Smooth muscle cell (in vitro differentiated cells): ENCODE results near the gene MIA. TPM values are rescaled to one million over a fixed set of nuclear protein-coding genes. Genes with fewer than 3 reads are reported as not detected.
"Not testable (repeated sequence)": the region's sequence is repeated elsewhere in the genome, so short reads cannot be mapped to it uniquely, and the experiment has no call there.

Experiments
- DNase-seq: peaks from one replicate; lab custom pipeline; 2025; ENCODE audit not compliant: unreplicated experiment; lab: John Stamatoyannopoulos, UW
- H2AFZ ChIP-seq: fragments of 200-600 bp; sonication (generic); 2 replicates; pipeline ENCODE4 v1.6.0; 2016; ENCODE audit warnings: antibody characterized with exemption, low read depth, mild to moderate bottlenecking
- H3F3A ChIP-seq: fragments of 200-600 bp; sonication (generic); 2 replicates; pipeline ENCODE4 v1.6.0; 2017; ENCODE audit warnings: antibody characterized with exemption, low read depth
- H3K27ac ChIP-seq: fragments of 200-600 bp; sonication (generic); 2 replicates; pipeline ENCODE4 v1.5.1; 2016; ENCODE audit warnings: low read depth, mild to moderate bottlenecking
- H3K27me3 ChIP-seq: fragments of 200-600 bp; sonication (generic); 2 replicates; pipeline ENCODE4 v1.6.1; 2016; ENCODE audit warnings: low read depth, mild to moderate bottlenecking
- H3K36me3 ChIP-seq: fragments of 200-600 bp; sonication (generic); 2 replicates; pipeline ENCODE4 v1.5.1; 2016; ENCODE audit warnings: low read depth
- H3K4me1 ChIP-seq: fragments of 200-600 bp; sonication (generic); 2 replicates; pipeline ENCODE4 v1.5.1; 2016; ENCODE audit warnings: low read depth
- H3K4me2 ChIP-seq: fragments of 200-600 bp; sonication (generic); 2 replicates; pipeline ENCODE4 v1.6.0; 2016; ENCODE audit warnings: mild to moderate bottlenecking
- H3K4me3 ChIP-seq: fragments of 200-600 bp; sonication (generic); 2 replicates; pipeline ENCODE4 v1.5.1; 2016; ENCODE audit warnings: mild to moderate bottlenecking
- H3K79me2 ChIP-seq: fragments of 200-600 bp; sonication (generic); 2 replicates; pipeline ENCODE4 v1.6.0; 2016; ENCODE audit warnings: low read depth, mild to moderate bottlenecking
- H3K9ac ChIP-seq: fragments of 200-600 bp; sonication (generic); 2 replicates; pipeline ENCODE4 v1.6.0; 2016; ENCODE audit warnings: low read depth
- H3K9me3 ChIP-seq: fragments of 200-600 bp; sonication (generic); replicated peaks from 2 replicates; pipeline ENCODE4 v1.5.1; 2016; ENCODE audit warnings: low read depth
- H4K20me1 ChIP-seq: fragments of 200-600 bp; sonication (generic); 2 replicates; pipeline ENCODE4 v1.6.0; 2016; ENCODE audit warnings: low read depth
- WGBS: methylation state at CpG from one replicate; pipeline ENCODE4 v1.1.7; 2016; ENCODE audit warnings: low lambda C conversion rate; 5-methylcytosine and 5-hydroxymethylcytosine counted together
- polyA plus RNA-seq: library from polyadenylated mRNA; unstranded; fragments of >200 nt; fragmentation: Nextera tagmentation; extraction: Ambion mirVana; gene quantifications from 2 replicates; pipeline ENCODE4 v1.2.1, GENCODE V29; 2016
- total RNA-seq: library from RNA; depleted of rRNA; stranded (reverse); fragments of >200 nt; gene quantifications from 2 replicates; pipeline ENCODE4 v1.2.3, GENCODE V29; 2014
- TF ChIP-seq, protein P1 (sequence below): fragments of 200-600 bp; sonication (generic); IDR thresholded peaks from 2 replicates; pipeline ENCODE4 v1.5.1; 2017; ENCODE audit warnings: borderline replicate concordance, mild to moderate bottlenecking, antibody characterized with exemption; ENCODE audit not compliant: insufficient read depth, poor library complexity, severe bottlenecking

The MIA gene
- total and polyA plus RNA-seq, 2 experiments from 2014 or later = 2.4 to 3.8 TPM

DNA sequence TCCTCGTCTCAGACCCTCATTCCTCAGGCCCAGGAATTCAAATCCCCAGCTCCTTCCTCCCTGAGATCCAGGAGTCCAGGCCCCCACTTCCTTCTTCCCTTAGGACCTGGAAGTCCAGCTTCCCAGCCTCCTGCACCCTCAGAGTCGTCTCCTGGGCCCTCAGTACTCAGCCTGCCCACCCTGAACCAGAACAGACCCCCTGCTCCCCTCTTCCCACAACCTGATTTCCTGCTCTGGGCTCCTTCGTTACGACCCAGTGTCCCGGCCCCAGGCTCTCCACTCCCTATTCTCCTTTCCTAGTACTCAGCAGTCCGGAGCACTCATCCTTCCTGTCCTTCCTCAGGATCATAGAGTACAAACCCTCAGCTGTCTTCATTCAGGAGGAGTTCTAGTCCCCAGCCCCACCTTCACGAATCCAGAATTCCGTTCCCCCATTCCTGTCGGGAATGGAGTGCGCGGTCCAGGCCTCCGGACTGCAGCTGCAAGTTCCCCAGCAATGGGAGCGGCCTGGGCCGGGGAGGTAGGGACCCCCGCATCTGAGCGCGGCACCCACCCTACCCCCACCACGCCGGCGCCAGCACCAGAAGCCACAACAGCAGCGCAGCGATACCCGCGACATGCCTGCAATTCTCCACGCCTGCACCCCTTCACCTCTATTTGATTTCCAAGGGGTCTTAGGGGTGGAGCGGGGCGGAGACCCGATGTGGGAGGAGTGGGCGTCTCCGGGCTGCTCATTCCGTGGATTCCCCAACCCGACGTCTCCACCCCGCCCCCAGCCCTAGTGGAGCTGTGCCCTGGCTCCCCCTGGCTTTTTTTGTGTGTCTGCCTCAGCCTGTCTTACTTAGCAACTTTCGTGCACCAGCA, 36.4 kb downstream of the MIA start:
- H3K27me3 ChIP-seq = no peaks in the 10 kb centered on the region
- peak overlapping the region; percentile 46 for H3K27ac ChIP-seq
- no peaks in the 10 kb centered on the region for H3K36me3 ChIP-seq
- H2AFZ ChIP-seq = no peak overlapping the region
- no peaks in the 10 kb centered on the region for H3K9me3 ChIP-seq
- peaks cover 4% of the 10 kb centered on the region for H3K79me2 ChIP-seq
- 13% methylated on average over 28 of the region's 35 CpGs for WGBS
- peaks cover 12% of the 10 kb centered on the region for H3F3A ChIP-seq
- no peak for DNase-seq
- H3K9ac ChIP-seq = peak overlapping the region; percentile 24
- peak overlapping the region; percentile 89 for H3K4me2 ChIP-seq
- H3K4me3 ChIP-seq = peak overlapping the region; percentile 43
- H4K20me1 ChIP-seq = peaks cover 31% of the 10 kb centered on the region
- H3K4me1 ChIP-seq = peaks cover 11% of the 10 kb centered on the region
- TF ChIP-seq, protein P1, sequence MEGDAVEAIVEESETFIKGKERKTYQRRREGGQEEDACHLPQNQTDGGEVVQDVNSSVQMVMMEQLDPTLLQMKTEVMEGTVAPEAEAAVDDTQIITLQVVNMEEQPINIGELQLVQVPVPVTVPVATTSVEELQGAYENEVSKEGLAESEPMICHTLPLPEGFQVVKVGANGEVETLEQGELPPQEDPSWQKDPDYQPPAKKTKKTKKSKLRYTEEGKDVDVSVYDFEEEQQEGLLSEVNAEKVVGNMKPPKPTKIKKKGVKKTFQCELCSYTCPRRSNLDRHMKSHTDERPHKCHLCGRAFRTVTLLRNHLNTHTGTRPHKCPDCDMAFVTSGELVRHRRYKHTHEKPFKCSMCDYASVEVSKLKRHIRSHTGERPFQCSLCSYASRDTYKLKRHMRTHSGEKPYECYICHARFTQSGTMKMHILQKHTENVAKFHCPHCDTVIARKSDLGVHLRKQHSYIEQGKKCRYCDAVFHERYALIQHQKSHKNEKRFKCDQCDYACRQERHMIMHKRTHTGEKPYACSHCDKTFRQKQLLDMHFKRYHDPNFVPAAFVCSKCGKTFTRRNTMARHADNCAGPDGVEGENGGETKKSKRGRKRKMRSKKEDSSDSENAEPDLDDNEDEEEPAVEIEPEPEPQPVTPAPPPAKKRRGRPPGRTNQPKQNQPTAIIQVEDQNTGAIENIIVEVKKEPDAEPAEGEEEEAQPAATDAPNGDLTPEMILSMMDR = no peak

DNA sequence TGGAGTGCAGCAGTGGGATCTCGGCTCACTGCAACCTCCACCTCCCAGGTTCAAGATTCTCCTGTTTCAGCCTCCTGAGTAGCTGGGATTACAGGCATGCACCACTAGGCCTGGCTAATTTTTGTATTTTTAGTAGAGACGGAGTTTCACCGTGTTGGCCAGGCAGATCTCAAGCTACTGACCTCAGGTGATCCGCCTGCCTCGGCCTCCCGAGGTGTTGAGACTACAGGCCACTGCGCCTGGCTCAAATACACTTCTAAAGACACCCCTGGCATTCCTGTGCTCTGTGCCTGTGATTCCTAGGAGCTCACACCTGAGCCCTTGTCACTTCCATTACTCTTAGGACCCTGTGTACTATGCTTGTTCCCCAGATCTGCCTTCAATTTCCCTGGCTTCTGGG, 37.2 kb downstream of the MIA start:
- WGBS = 89% methylated on average over 7 of the region's 7 CpGs
- not testable (repeated sequence) for H3K36me3 ChIP-seq, H2AFZ ChIP-seq, H3K27me3 ChIP-seq, H3F3A ChIP-seq, H3K9ac ChIP-seq, H3K27ac ChIP-seq, DNase-seq, H3K9me3 ChIP-seq, H3K4me2 ChIP-seq, H3K4me3 ChIP-seq, H3K79me2 ChIP-seq
- peaks cover 22% of the 10 kb centered on the region for H4K20me1 ChIP-seq
- peaks cover 11% of the 10 kb centered on the region for H3K4me1 ChIP-seq

DNA sequence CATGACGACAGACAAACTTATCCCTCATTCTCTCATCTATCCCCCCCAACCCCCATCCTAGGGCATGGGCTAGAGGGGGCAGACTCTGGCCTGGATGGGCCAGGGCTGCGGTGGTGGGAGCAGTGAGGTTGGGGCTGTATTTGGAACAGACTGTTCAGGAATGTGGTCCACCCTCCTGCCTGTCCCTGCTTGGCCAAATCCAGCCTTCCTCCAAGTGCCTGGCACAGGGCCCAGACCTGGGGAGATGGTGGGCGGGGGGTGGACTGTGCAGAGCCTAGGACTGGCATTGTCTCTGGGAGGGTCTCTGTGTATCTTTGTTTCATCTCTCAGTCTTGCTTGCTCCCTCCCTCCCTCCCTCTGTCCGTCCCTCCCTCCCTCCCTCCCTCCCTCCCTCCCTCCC, 37.9 kb downstream of the MIA start:
- H3K27ac ChIP-seq = no peak overlapping the region
- H3K9ac ChIP-seq = no peak overlapping the region
- H3F3A ChIP-seq = peaks cover 7% of the 10 kb centered on the region
- no peak overlapping the region for H2AFZ ChIP-seq
- H3K36me3 ChIP-seq = no peaks in the 10 kb centered on the region
- peaks cover 11% of the 10 kb centered on the region for H3K4me1 ChIP-seq
- no peaks in the 10 kb centered on the region for H3K79me2 ChIP-seq
- H4K20me1 ChIP-seq = peaks cover 16% of the 10 kb centered on the region
- H3K4me2 ChIP-seq = no peak overlapping the region
- WGBS = 81% methylated on average over 3 of the region's 4 CpGs
- no peak overlapping the region for H3K4me3 ChIP-seq
- DNase-seq = no peak
- no peaks in the 10 kb centered on the region for H3K27me3 ChIP-seq
- TF ChIP-seq, protein P1 = no peak
- H3K9me3 ChIP-seq = no peaks in the 10 kb centered on the region

DNA sequence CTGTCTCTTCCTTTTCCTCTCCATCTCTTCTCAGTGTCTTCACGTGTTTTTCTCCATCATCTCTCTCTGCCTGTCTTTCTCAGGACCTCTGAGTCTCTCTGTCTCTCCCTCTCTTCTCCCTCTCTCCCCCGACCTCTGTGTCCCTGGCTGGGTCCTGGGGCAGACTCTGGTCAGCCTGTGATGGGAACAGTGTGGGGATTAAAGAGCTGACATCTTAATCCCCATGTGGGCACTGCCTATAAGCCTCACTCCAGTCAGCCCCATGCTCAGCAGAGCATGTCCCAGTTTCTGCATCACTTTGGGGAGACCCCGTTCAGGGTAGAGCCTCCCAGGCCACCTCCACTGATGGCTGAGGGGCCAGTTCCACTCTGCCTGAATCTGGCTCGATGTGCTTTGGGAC, 39.9 kb downstream of the MIA start:
- Histone ChIP-seq H2AFZ (no peak overlapping the region), H4K20me1 (no peaks in the 10 kb centered on the region), H3K27me3 (no peaks in the 10 kb centered on the region), H3K9ac (no peak overlapping the region), H3K4me2 (no peak overlapping the region), H3F3A (no peaks in the 10 kb centered on the region), H3K36me3 (no peaks in the 10 kb centered on the region), H3K79me2 (no peaks in the 10 kb centered on the region), H3K4me1 (peaks cover 11% of the 10 kb centered on the region), H3K4me3 (no peak overlapping the region), H3K9me3 (no peaks in the 10 kb centered on the region), H3K27ac (no peak overlapping the region)
- no peak for DNase-seq
- TF ChIP-seq, protein P1 = no peak
- WGBS = 53% methylated on average over 4 of the region's 4 CpGs

DNA sequence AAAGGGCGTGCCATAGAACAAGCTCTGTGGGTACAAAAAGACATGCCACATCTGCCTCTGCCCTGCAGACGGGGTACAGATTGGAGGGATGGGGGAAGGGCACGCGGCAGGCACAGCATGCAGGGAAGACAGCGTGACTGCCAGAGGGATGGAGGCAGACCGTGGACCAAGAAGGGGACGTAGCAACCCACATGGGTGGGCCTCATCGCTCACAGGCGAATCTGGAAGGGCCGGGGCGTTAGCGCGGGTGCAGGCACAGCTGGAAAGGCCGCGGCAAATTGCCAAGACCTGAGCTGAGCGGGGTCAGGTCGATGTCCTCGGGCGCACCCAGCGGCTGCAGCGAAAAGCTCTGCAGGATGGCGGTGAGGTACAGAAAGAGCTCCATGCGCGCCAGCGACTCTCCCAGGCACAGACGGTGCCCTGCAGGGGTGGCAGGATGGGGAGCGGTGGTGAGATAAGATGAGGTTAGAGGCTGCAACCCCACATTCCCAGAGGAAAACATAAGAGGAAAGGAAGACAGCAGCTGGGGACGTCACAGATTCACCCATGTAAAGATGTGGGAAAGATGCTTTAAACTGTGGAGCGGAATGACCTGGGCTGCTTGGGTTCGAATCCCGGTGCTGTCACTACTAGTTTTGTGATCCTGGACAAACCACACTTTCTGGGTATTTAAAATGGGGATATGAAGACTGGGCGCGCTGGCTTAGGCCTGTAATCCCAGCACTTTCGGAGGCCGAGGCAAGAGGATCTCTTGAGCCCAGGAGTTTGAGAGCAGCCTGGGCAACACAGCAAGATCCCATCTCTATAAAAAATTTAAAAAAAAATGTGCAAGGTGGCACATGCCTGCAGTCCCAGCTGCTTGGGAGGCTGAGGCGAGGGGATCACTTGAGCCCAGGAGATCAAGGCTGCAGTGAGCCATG, 43.4 kb downstream of the MIA start:
- DNase-seq = peak; percentile 31
- H3K27ac ChIP-seq, H3K9me3 ChIP-seq, H3K27me3 ChIP-seq, H3F3A ChIP-seq, H3K79me2 ChIP-seq, H3K36me3 ChIP-seq, H2AFZ ChIP-seq, H3K9ac ChIP-seq: not testable (repeated sequence)
- Histone ChIP-seq H3K4me3 (peak overlapping the region; percentile 28), H3K4me1 (peaks cover 11% of the 10 kb centered on the region), H4K20me1 (peaks cover 14% of the 10 kb centered on the region), H3K4me2 (peak overlapping the region; percentile 68)
- WGBS = 39% methylated on average over 28 of the region's 36 CpGs
